HG03097 (cell line): ENCODE data around the gene STARD8.
"Not testable (repeated sequence)": the region's sequence is repeated elsewhere in the genome, so short reads cannot be mapped to it uniquely, and the experiment has no call there.

Experiments
- ATAC-seq: cut with Tn5 transposase; IDR thresholded peaks from one replicate; pipeline ENCODE4 v1.9.1; 2021; ENCODE audit not compliant: unreplicated experiment, low FRiP score

STARD8 gene

GRCh38 chrX:68714856-68715255 is 67.4 kb downstream of the STARD8 start:
- no peak for ATAC-seq

DNA sequence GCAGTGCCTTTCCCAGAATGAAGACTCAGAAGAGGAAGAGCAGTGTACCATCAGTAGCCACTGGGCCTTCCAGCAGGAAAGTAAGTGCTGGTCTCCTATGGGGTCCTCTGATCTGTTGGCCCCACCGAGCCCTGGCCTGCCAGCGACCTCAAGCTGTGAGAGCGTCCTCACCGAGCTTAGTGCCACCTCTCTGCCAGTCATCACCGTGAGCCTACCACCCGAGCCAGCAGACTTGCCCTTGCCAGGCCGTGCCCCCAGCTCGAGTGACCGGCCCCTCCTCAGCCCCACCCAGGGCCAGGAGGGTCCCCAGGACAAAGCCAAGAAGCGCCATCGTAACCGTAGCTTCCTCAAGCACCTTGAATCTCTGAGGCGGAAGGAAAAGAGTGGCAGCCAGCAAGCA is 69.7 kb downstream of the STARD8 start:
- no peak for ATAC-seq

GRCh38 chrX:68717663-68718442 is 70.4 kb downstream of the STARD8 start:
- no peak for ATAC-seq

- no peak for ATAC-seq
Measured at GRCh38 chrX:68718443-68718820, 71.0 kb downstream of the STARD8 start.

- no peak for ATAC-seq
Measured at GRCh38 chrX:68719181-68719903, 71.9 kb downstream of the STARD8 start.

DNA sequence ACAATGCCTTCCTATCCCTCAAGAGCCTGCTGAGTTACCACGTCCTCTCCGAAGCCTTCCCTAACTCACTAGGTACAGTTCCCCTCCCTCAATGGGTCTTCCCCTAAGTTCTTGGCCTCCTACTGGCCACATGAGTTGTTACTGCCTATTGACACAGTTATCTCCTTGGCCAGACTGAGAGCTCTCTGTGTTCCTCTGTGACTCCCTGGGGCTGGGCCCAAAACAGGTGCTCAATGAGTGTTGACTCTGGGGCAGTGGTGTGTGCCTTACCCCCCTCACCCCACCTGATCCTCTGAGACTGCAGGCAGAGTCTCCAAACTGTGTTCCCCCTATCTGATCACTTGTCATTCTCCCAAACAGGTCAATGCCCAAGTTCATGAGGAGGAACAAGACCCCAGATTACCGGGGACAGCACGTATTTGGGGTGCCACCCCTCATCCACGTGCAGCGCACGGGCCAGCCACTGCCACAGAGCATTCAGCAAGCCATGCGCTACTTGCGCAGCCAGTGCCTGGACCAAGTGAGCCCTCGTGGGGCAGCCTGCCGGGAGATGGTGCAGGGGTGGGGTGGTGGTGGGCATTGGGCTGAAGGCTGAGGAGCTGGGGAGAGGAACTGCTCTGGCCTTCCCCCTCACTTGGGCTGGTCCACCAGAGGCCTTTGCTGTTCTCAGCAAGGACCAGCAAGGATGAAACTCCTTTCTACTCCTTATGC is 72.6 kb downstream of the STARD8 start:
- no peak for ATAC-seq

GRCh38 chrX:68720851-68721250 is 73.4 kb downstream of the STARD8 start:
- no peak for ATAC-seq

DNA sequence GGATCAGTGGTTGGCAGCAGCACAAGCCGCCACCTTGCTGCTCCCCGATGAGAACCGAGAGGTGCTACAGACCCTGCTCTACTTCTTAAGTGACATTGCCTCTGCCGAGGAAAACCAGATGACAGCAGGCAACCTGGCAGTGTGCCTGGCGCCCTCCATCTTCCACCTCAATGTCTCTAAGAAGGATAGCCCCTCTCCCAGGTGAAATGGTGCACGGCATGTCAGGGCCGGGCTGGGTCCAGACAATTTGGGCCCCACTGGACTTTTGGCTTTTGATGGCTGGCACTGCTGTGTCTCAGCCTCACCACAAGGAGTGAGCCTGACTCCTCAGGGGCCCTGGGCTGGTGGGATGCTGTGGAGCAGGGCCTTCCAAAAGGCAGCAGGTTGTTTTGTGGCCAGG is 74.1 kb downstream of the STARD8 start:
- no peak for ATAC-seq

DNA sequence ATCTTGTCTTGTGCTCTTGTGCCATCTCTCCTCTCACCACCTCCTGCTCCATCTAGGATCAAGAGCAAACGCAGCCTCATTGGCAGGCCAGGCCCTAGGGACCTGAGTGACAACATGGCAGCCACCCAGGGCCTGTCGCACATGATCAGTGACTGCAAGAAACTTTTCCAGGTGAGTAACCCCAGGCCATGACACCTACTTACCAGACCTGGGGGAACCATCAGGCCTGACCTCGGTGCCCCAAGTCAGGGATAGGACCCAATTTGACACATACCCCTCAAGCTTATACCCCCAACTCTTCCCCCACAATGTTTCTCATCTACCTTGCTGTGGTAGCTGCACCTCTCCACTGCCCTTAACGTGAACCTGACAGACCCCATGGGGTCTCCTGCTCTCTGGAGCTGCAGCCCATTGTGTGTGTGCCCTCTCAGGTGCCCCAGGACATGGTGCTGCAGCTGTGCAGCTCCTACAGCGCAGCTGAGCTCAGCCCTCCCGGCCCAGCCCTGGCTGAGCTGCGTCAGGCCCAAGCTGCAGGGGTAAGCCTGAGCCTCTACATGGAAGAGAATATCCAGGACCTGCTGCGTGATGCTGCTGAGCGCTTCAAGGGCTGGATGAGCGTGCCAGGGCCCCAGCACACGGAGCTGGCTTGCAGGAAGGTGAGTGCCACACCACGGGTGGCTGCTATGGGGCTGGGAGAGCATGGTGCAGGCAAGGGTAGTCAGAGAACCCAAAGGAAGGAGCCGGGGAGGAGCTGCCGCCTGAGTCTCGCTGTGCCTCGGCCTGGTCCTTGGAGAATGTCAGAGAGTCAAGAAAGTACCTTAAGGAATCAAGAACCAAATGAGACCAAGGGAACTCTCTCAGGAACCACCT is 74.8 kb downstream of the STARD8 start:
- ATAC-seq, result no peak

- ATAC-seq, result no peak
Measured at GRCh38 chrX:68723491-68724155, 76.2 kb downstream of the STARD8 start.

DNA sequence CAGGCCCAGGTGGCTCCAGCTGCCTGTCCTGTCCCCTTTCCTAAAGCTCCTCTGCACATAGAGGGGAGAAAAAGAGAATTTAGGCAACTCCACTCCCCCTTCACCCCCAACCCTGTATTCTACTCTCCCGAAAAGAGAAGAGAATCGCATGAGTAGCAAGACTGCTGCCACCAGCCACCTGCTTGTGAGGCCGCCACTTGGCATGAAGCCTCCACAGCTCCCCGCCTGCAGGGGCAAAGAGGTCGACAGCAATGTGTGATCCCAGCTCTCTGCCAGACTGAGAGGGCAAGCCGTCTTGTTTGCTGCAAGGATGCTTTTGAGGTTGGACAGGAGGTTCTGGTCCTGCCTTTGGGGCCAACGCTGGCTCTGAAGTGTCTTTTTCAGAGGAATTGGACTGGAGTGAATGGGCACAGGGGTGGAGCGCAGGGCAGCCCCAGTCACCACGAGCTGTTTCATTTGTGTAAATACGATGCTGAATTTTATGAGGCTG is 77.1 kb downstream of the STARD8 start:
- ATAC-seq, result no peak

DNA sequence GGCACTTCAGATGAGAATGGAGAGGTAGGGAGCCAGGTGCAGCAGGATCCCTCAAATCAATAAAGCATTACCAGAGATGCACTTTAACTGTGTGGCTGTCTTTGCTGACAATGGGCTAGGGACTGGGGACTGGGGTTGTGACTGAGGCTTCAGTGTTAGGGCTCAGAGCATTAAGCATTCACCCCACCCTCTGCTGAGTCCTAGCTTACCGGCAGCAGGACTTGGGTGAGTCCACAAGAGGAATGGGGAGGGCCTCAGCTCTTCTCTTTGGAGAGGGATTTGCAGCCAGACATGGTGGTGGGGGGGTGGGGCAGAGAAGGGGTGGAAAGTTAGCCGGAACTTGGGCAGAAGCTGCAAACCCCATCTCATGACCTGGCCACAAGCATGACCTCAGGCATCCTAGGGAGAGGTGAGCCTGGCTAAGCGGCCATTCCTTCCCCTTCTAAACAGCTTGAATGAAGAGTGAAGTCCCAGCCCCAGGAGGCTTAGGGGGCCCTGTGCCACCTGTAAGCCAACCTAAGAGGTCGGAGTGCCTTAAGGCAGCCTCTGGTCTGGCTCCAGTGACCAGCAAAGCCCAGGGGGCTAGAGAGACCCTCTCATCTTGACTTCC is 78.4 kb downstream of the STARD8 start:
- ATAC-seq, result no peak

GRCh38 chrX:68726366-68726765 is 78.9 kb downstream of the STARD8 start:
- ATAC-seq, result no peak

DNA sequence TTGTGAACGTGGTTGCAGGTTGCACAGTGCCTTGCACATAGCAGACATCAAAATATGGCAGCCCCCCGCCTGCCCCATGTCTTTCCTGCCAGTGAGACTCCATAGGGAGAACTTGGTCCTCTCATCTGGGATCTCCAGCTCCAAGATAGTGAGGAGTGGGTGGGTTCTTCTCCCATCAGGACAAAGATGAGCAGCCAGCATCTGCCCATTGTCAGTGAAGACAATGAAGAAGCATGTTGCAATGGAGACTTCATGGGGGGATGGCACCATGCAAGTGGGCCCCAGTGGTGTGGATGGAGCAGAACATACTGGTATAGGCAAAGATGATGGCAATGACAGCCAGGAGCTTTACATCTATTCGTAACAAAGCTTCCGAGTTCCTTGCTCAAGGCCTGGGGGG is 80.2 kb downstream of the STARD8 start:
- no peak for ATAC-seq

- no peak for ATAC-seq
Measured at GRCh38 chrX:68728186-68728585, 80.7 kb downstream of the STARD8 start.

GRCh38 chrX:68731254-68731653 is 83.8 kb downstream of the STARD8 start:
- no peak for ATAC-seq

DNA sequence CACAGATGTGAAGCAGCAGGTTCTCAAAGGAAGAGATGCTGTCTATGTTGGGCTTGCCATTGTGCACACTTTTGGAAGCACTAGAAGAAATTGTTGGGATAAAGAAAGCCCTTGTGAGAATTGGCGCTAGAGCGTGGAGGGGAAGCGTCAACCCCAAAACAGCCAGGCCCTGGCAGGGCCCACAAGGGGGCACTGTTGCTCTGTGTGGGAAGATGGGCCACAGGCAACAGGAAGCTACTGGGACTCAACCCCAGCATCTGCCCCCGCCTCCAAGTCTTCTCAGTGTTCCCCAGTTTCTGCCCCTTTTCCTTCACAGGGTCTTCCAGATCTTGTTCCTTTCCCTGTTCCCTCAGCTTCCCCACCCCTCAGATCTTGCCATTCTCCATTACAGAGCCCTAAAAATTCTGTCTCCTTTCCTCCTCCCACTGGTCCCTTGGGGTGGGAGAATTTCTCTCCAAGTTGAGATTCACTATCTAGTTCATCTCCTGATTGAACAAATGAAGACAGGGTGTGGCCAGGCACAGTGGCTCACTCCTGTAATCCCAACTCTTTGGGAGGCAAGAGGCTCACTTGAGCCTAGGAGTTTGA is 85.5 kb downstream of the STARD8 start:
- ATAC-seq, result no peak

GRCh38 chrX:68735266-68735665 is 87.8 kb downstream of the STARD8 start:
- ATAC-seq, result no peak

- not testable (repeated sequence) for ATAC-seq
Measured at GRCh38 chrX:68741864-68742263, 94.4 kb downstream of the STARD8 start.
